HUES48 (cell line): ENCODE results near the gene CACNA1F.
A peak's percentile ranks its signal among the peaks of the same experiment; 100 is the strongest.

ENCODE experiments used
- H3K27ac ChIP-seq: one replicate; pipeline ENCODE4 v1.7.0; 2013; ENCODE audit warnings: low read depth, low read length, inconsistent platforms
- H3K27me3 ChIP-seq: 2 replicates; pipeline ENCODE4 v1.6.1; 2013; ENCODE audit warnings: mild to moderate bottlenecking, low read length; ENCODE audit not compliant: control insufficient read depth, insufficient read depth
- H3K36me3 ChIP-seq: 2 replicates; pipeline ENCODE4 v1.6.1; 2013; ENCODE audit warnings: low read length; ENCODE audit not compliant: control insufficient read depth, insufficient read depth
- H3K4me1 ChIP-seq: 2 replicates; pipeline ENCODE4 v1.6.1; 2013; ENCODE audit warnings: mild to moderate bottlenecking, low read length; ENCODE audit not compliant: control insufficient read depth, insufficient read depth
- H3K4me3 ChIP-seq: 2 replicates; pipeline ENCODE4 v1.5.1; 2013; ENCODE audit warnings: mild to moderate bottlenecking, low read depth, low read length
- H3K9ac ChIP-seq: 2 replicates; pipeline ENCODE4 v1.6.1; 2013; ENCODE audit warnings: mild to moderate bottlenecking, low read depth, low read length, moderate library complexity
- H3K9me3 ChIP-seq: 2 replicates; pipeline ENCODE4 v1.6.1; 2013; ENCODE audit warnings: low read length; ENCODE audit not compliant: control insufficient read depth, insufficient read depth

Gene CACNA1F

GRCh38 chrX:49246541-49246940 lies 13.4 kb upstream of the CACNA1F start:
- Histone ChIP-seq H3K4me3 (no peak overlapping the region), H3K9ac (no peak overlapping the region), H3K27ac (no peak overlapping the region), H3K36me3 (peaks cover 6% of the 10 kb centered on the region), H3K9me3 (peaks cover 3% of the 10 kb centered on the region; the same call in 1 of the 2 replicates), H3K27me3 (no peaks in the 10 kb centered on the region), H3K4me1 (no peaks in the 10 kb centered on the region)

- Histone ChIP-seq H3K9ac (no peak overlapping the region), H3K27ac (no peak overlapping the region), H3K36me3 (peaks cover 6% of the 10 kb centered on the region)
Measured at GRCh38 chrX:49244207-49244606, 11.1 kb upstream of the CACNA1F start.

GRCh38 chrX:49243166-49243565 lies 10.0 kb upstream of the CACNA1F start:
- H3K27ac ChIP-seq, result no peak overlapping the region
- H3K9me3 ChIP-seq, result peaks cover 8% of the 10 kb centered on the region; the same call in 1 of the 2 replicates
- H3K4me3 ChIP-seq, result no peak overlapping the region
- no peaks in the 10 kb centered on the region for H3K27me3 ChIP-seq
- H3K9ac ChIP-seq, result no peak overlapping the region
- no peaks in the 10 kb centered on the region; the same call in 1 of the 2 replicates for H3K36me3 ChIP-seq
- no peaks in the 10 kb centered on the region for H3K4me1 ChIP-seq

More at GRCh38 chrX:49244207-49244606, 11.1 kb upstream of the CACNA1F start:
- Histone ChIP-seq H3K9me3 (peaks cover 6% of the 10 kb centered on the region; the same call in 1 of the 2 replicates), H3K4me1 (no peaks in the 10 kb centered on the region), H3K27me3 (no peaks in the 10 kb centered on the region), H3K4me3 (no peak overlapping the region)

GRCh38 chrX:49242545-49243066 lies 9.5 kb upstream of the CACNA1F start:
- Histone ChIP-seq H3K9ac (no peak overlapping the region), H3K27ac (no peak overlapping the region)

GRCh38 chrX:49238735-49239134 lies 5.6 kb upstream of the CACNA1F start:
- Histone ChIP-seq H3K9me3 (peaks cover 11% of the 10 kb centered on the region; the same call in 1 of the 2 replicates), H3K27me3 (no peaks in the 10 kb centered on the region), H3K36me3 (no peaks in the 10 kb centered on the region; the same call in 1 of the 2 replicates), H3K4me3 (no peak overlapping the region), H3K27ac (no peak overlapping the region), H3K4me1 (no peaks in the 10 kb centered on the region), H3K9ac (no peak overlapping the region)

More at GRCh38 chrX:49242545-49243066, 9.5 kb upstream of the CACNA1F start:
- Histone ChIP-seq H3K4me3 (no peak overlapping the region), H3K4me1 (no peaks in the 10 kb centered on the region), H3K36me3 (no peaks in the 10 kb centered on the region; the same call in 1 of the 2 replicates), H3K27me3 (no peaks in the 10 kb centered on the region), H3K9me3 (peaks cover 8% of the 10 kb centered on the region; the same call in 1 of the 2 replicates)

- peaks cover 11% of the 10 kb centered on the region; the same call in 1 of the 2 replicates for H3K9me3 ChIP-seq
- no peaks in the 10 kb centered on the region for H3K27me3 ChIP-seq
- no peak overlapping the region for H3K27ac ChIP-seq
- H3K36me3 ChIP-seq, result no peaks in the 10 kb centered on the region
- no peaks in the 10 kb centered on the region for H3K4me1 ChIP-seq
- H3K9ac ChIP-seq, result no peak overlapping the region
- H3K4me3 ChIP-seq, result no peak overlapping the region
Measured at GRCh38 chrX:49237060-49237459, 3.9 kb upstream of the CACNA1F start.

- no peak overlapping the region for H3K9ac ChIP-seq
- no peak overlapping the region for H3K4me3 ChIP-seq
- no peaks in the 10 kb centered on the region for H3K27me3 ChIP-seq
- no peak overlapping the region for H3K27ac ChIP-seq
- no peaks in the 10 kb centered on the region for H3K36me3 ChIP-seq
- peaks cover 9% of the 10 kb centered on the region; the same call in 1 of the 2 replicates for H3K9me3 ChIP-seq
- no peaks in the 10 kb centered on the region for H3K4me1 ChIP-seq
Measured at GRCh38 chrX:49233887-49234555, 881 bp upstream of the CACNA1F start.

GRCh38 chrX:49232525-49232924 lies 615 bp downstream of the CACNA1F start:
- Histone ChIP-seq H3K9ac (no peak overlapping the region), H3K27me3 (no peaks in the 10 kb centered on the region), H3K4me3 (no peak overlapping the region), H3K9me3 (peaks cover 6% of the 10 kb centered on the region; the same call in 1 of the 2 replicates), H3K27ac (no peak overlapping the region), H3K4me1 (no peaks in the 10 kb centered on the region), H3K36me3 (no peaks in the 10 kb centered on the region)

GRCh38 chrX:49231333-49232000 lies 1.7 kb downstream of the CACNA1F start:
- no peak overlapping the region for H3K9ac ChIP-seq
- H3K4me3 ChIP-seq, result peak overlapping the region; percentile 29; the same call in 1 of the 2 replicates
- H3K36me3 ChIP-seq, result no peaks in the 10 kb centered on the region
- H3K27me3 ChIP-seq, result no peaks in the 10 kb centered on the region
- no peak overlapping the region for H3K27ac ChIP-seq
- H3K4me1 ChIP-seq, result no peaks in the 10 kb centered on the region
- H3K9me3 ChIP-seq, result peaks cover 3% of the 10 kb centered on the region; the same call in 1 of the 2 replicates

GRCh38 chrX:49230500-49231232 lies 2.5 kb downstream of the CACNA1F start:
- Histone ChIP-seq H3K9ac (peak overlapping the region; percentile 17; the same call in 1 of the 2 replicates), H3K9me3 (peaks cover 3% of the 10 kb centered on the region; the same call in 1 of the 2 replicates), H3K36me3 (no peaks in the 10 kb centered on the region), H3K27ac (peak overlapping the region; percentile 35), H3K4me3 (peak overlapping the region; percentile 59), H3K4me1 (no peaks in the 10 kb centered on the region), H3K27me3 (no peaks in the 10 kb centered on the region)
